ENCODE measurements around the gene SLC15A3.

DNA sequence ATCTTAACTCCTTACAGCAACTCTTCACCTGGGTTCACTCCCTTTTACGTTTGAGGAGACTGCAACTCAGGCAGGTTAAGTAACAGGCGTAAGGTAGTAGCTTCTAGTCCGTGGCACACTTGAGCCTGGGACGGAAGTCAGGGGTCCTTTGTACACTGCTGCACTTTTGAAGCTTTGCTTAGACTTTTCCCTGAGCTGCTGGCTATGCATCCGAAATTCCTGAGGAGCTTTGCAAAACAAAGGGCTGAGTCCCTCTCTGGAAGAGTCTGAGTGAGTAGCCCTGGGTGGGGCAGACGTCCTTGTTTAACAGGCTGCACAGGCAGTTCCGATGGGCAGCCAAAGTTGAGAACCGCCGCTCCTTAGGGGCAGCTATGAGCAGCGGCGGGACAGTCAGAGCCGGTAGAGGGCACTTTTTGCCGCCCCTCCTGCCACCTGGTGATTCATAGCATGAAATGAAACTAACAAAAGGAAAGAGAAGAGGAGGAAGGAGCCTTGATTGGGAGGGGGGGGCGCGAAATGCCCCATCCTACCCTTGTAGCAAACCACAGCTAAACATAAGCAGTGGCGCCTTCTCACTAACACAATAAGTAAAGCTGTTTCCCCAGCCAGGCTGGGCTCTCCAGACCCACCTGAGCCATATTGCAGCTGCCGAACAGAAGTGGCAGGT lies 36.6 kb downstream of the SLC15A3 start:
- TF ChIP-seq SIN3A (IDR thresholded peaks at IDR 0.05; ENCODE audit: borderline replicate concordance, insufficient read depth, low read length) (no peak), TAF1 (IDR thresholded peaks at IDR 0.05; ENCODE audit: borderline replicate concordance, insufficient read depth, low read length) (no peak)

All from PFSK-1 (cell line).